SK-N-MC (cell line): ENCODE results near the gene PRDM16.

Experiments
- DNase-seq: peaks from one replicate; pipeline ENCODE4 v3.0.0-alpha.2; 2011; ENCODE audit warnings: low read depth, low spot score
- H3K27ac ChIP-seq: fragments of 200-600 bp; sonication (generic); 2 replicates; pipeline ENCODE4 v1.5.1; 2016; ENCODE audit warnings: mixed run types
- H3K36me3 ChIP-seq: fragments of 200-600 bp; sonication (generic); 2 replicates; pipeline ENCODE4 v1.6.1; 2017; ENCODE audit warnings: antibody characterized with exemption, low read length, mixed read lengths; ENCODE audit not compliant: insufficient read depth
- H3K4me3 ChIP-seq: fragments of 200-600 bp; sonication (generic); 2 replicates; pipeline ENCODE4 v1.5.1; 2016
- H3K9ac ChIP-seq: fragments of 200-600 bp; sonication (generic); 2 replicates; pipeline ENCODE4 v1.8.0; 2017; ENCODE audit warnings: mixed run types, mixed read lengths; ENCODE audit not compliant: insufficient read length
- H3K9me3 ChIP-seq: fragments of 200-600 bp; sonication (generic); 2 replicates; pipeline ENCODE4 v1.6.1; 2017; ENCODE audit warnings: low read depth, mild to moderate bottlenecking, antibody characterized with exemption, low read length, moderate library complexity, mixed read lengths
- EZH2 ChIP-seq: fragments of 200-600 bp; sonication (generic); IDR thresholded peaks from one replicate; pipeline ENCODE4 v1.6.1; 2017; ENCODE audit warnings: antibody characterized with exemption
- FOXP2 ChIP-seq: optimal IDR thresholded peaks from 2 replicates; pipeline ENCODE3; 2011; ENCODE audit warnings: mild to moderate bottlenecking, moderate library complexity; ENCODE audit not compliant: insufficient read depth; ENCODE audit errors: extremely low read length, control extremely low read depth
- POLR2AphosphoS5 ChIP-seq: IDR thresholded peaks from 2 replicates; pipeline ENCODE4 v1.6.1; 2012; ENCODE audit warnings: mild to moderate bottlenecking, low read depth, low read length, borderline replicate concordance

The PRDM16 gene

GRCh38 chr1:3472088-3472850 is 403.3 kb downstream of the PRDM16 start:
- Histone ChIP-seq H3K4me3 (peak overlapping the region; percentile 65), H3K36me3 (no peaks in the 10 kb centered on the region), H3K9ac (no peak overlapping the region), H3K9me3 (no peaks in the 10 kb centered on the region), H3K27ac (peak overlapping the region; percentile 86)
- no peak for DNase-seq
- no peak for TF ChIP-seq POLR2AphosphoS5
- TF ChIP-seq FOXP2 = no peak
- TF ChIP-seq EZH2 = no peak

- Histone ChIP-seq H3K9ac (no peak overlapping the region), H3K9me3 (no peaks in the 10 kb centered on the region), H3K4me3 (no peak overlapping the region; the same call in 1 of the 2 replicates), H3K27ac (peak overlapping the region; percentile 27; the same call in 1 of the 2 replicates), H3K36me3 (no peaks in the 10 kb centered on the region)
- no peak for DNase-seq
- TF ChIP-seq EZH2 (no peak), FOXP2 (no peak), POLR2AphosphoS5 (no peak)
These were observed 403.9 kb downstream of the PRDM16 start for GRCh38 chr1:3472906-3473305.

GRCh38 chr1:3473381-3473844 is 404.4 kb downstream of the PRDM16 start:
- peak overlapping the region; percentile 6; the same call in 1 of the 2 replicates for H3K4me3 ChIP-seq
- no peaks in the 10 kb centered on the region for H3K36me3 ChIP-seq
- TF ChIP-seq POLR2AphosphoS5 = no peak
- no peak for TF ChIP-seq EZH2
- TF ChIP-seq FOXP2 = peak; percentile 54
- H3K27ac ChIP-seq = peak overlapping the region; percentile 27; the same call in 1 of the 2 replicates
- DNase-seq = peak; percentile 53
- no peak overlapping the region for H3K9ac ChIP-seq
- H3K9me3 ChIP-seq = no peaks in the 10 kb centered on the region

- no peak for TF ChIP-seq POLR2AphosphoS5
- no peak for TF ChIP-seq FOXP2
- no peaks in the 10 kb centered on the region for H3K9me3 ChIP-seq
- H3K27ac ChIP-seq = no peak overlapping the region
These were observed 405.0 kb downstream of the PRDM16 start for GRCh38 chr1:3474016-3474415.

GRCh38 chr1:3474421-3474820 is 405.4 kb downstream of the PRDM16 start:
- no peak overlapping the region for H3K27ac ChIP-seq
- DNase-seq = no peak
- no peak for TF ChIP-seq EZH2
- TF ChIP-seq FOXP2 = no peak
- no peak for TF ChIP-seq POLR2AphosphoS5
- no peak overlapping the region for H3K9ac ChIP-seq
- H3K36me3 ChIP-seq = no peaks in the 10 kb centered on the region
- no peak overlapping the region for H3K4me3 ChIP-seq
- no peaks in the 10 kb centered on the region for H3K9me3 ChIP-seq

More at GRCh38 chr1:3474016-3474415, 405.0 kb downstream of the PRDM16 start:
- DNase-seq = no peak
- H3K9ac ChIP-seq = no peak overlapping the region
- no peak overlapping the region; the same call in 1 of the 2 replicates for H3K4me3 ChIP-seq
- no peaks in the 10 kb centered on the region for H3K36me3 ChIP-seq

GRCh38 chr1:3475839-3476573 is 407.0 kb downstream of the PRDM16 start:
- Histone ChIP-seq H3K36me3 (no peaks in the 10 kb centered on the region), H3K9me3 (no peaks in the 10 kb centered on the region), H3K4me3 (no peak overlapping the region), H3K9ac (no peak overlapping the region), H3K27ac (no peak overlapping the region)
- no peak for DNase-seq
- no peak for TF ChIP-seq EZH2
- TF ChIP-seq FOXP2 = no peak
- TF ChIP-seq POLR2AphosphoS5 = no peak

- no peak overlapping the region for H3K9ac ChIP-seq
- no peak overlapping the region for H3K27ac ChIP-seq
- no peak overlapping the region for H3K4me3 ChIP-seq
- no peak for TF ChIP-seq POLR2AphosphoS5
- no peak for TF ChIP-seq FOXP2
- no peaks in the 10 kb centered on the region for H3K9me3 ChIP-seq
- H3K36me3 ChIP-seq = no peaks in the 10 kb centered on the region
- no peak for DNase-seq
These were observed 407.7 kb downstream of the PRDM16 start for GRCh38 chr1:3476666-3477065.

- Histone ChIP-seq H3K27ac (no peak overlapping the region), H3K4me3 (no peak overlapping the region), H3K36me3 (no peaks in the 10 kb centered on the region), H3K9me3 (no peaks in the 10 kb centered on the region), H3K9ac (no peak overlapping the region)
- TF ChIP-seq EZH2 (no peak), POLR2AphosphoS5 (no peak), FOXP2 (no peak)
- no peak for DNase-seq
These were observed 408.4 kb downstream of the PRDM16 start for GRCh38 chr1:3477241-3477995.
